IMR-90 (cell line): ENCODE results near the gene MSI2.

ENCODE experiments used
- CTCF ChIP-seq: conservative IDR thresholded peaks from 2 replicates; pipeline ENCODE4 v1.5.1; 2012; ENCODE audit warnings: mild to moderate bottlenecking, low read depth, low read length, improper control_type of control experiment
- MAFK ChIP-seq: IDR thresholded peaks from 2 replicates; pipeline ENCODE4 v1.6.1; 2012; ENCODE audit warnings: low read depth, low read length, improper control_type of control experiment
- POLR2A ChIP-seq: IDR thresholded peaks from 2 replicates; pipeline ENCODE4 v1.6.1; 2012; ENCODE audit warnings: mild to moderate bottlenecking, low read depth, low read length
- RCOR1 ChIP-seq: IDR thresholded peaks from 2 replicates; pipeline ENCODE4 v1.6.1; 2012; ENCODE audit warnings: mild to moderate bottlenecking, low read length, improper control_type of control experiment; ENCODE audit not compliant: insufficient replicate concordance
- RFX5 ChIP-seq: IDR thresholded peaks from 2 replicates; pipeline ENCODE4 v1.8.0; 2012; ENCODE audit warnings: low read depth, mild to moderate bottlenecking, low read length, moderate library complexity
- SMC3 ChIP-seq: fragments of 150-350 bp; IDR thresholded peaks from 2 replicates; pipeline ENCODE4 v1.6.1; 2016; ENCODE audit warnings: low read depth, mild to moderate bottlenecking, antibody characterized with exemption, low read length, moderate library complexity

DNA sequence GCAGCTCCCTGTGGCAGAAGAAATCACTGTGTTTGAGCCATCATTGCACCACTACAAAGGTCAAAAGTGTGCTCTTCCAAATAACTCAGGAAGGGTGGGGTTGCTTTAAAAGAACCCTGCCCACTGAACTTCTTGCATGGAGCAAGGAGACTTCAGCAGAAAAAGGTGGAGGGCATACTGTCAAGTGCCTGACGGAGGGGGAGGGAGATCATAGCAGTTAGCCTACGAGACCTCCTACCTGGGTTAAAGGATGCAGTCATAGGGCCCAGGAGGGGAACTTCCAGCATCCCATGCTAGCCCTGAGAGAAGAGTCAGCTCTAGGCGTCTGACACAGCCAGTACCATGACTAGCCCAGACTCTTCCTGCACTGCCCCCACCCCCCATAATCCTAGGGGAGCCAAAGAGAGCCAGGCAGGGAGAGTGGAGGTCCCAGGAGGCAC lies 45.3 kb upstream of the MSI2 start:
- TF ChIP-seq POLR2A, result no peak
- TF ChIP-seq CTCF, result no peak
- no peak for TF ChIP-seq MAFK
- TF ChIP-seq RCOR1, result no peak
- TF ChIP-seq RFX5, result no peak
- no peak for TF ChIP-seq SMC3
